ENCODE results near the gene PNKP. TPM values are rescaled to one million over a fixed set of nuclear protein-coding genes. Genes with fewer than 3 reads are reported as not detected.

Gene PNKP
- total and polyA plus RNA-seq, 9 of the 15 experiments (the other 6 are each of a cell fraction or from before 2014, with no cell fraction given): 2.8 to 85.4 (median 25.3) TPM

DNA sequence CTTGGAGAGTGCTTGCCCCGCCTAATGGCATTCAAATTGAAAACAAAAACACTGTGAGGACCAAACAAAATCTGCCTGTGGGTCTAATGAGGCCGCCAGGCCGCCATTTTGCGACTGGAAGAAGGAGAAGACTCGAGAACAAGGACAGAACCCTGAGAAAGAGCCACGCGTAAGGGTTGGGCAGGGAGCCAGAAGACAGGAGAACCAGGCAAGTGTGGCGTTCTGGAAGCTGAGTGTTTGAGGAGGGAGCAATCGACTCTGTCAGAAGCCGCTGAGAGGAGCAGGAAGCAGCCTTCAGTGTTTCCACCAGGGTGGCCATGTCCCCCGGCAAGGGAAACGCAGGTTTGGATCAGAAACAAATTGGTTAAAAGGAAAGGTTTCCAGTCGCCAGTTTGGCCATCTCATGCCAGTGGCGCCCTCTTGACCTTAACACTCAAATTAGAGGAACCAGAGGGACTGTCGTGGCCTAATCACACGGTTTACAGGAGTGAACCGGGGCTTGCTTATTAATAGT lies 26.6 kb downstream of the PNKP start (continued):
- TF ChIP-seq NFXL1 (CRISPR knock-in tag; IDR thresholded peaks at IDR 0.05): no peak

DNA sequence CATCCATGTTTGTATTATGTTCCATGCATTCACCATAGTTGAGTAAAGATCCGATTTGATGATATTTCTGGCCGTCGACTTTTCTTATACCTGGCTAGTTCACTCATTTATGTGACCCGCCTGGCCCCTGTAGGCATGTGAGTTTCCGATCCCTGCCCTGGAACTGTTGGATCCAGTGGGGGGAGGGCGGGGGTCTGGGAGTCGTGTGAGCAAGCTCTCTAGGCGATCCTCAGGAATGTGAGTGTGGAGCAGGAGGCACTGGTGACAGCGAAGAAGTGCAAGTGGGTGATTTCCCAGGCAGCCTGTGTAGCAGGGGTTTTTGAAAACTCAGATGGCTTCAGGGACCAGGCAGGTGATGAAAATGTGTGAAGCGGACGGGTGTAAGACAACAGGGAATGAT lies 27.1 kb downstream of the PNKP start:
- H3K27ac ChIP-seq (ENCODE audit: extremely low read depth, low read depth, low read length): no peak overlapping the region
- no peaks in the 10 kb centered on the region for H3K9me3 ChIP-seq (replicated peaks; ENCODE audit: control insufficient read depth, insufficient read depth, low read depth, low read length)
- peaks cover 2% of the 10 kb centered on the region for H3K9me1 ChIP-seq (ENCODE audit: control insufficient read depth, insufficient read depth, low read length)
- DNase-seq (ENCODE audit: extremely low read depth in 1 of 4, low spot score in 3 of 4) (no peak), ATAC-seq (no peak), FAIRE-seq (no peak)
- H3K36me3 ChIP-seq (ENCODE audit: control insufficient read depth, insufficient read depth, low read length): peaks cover 56% of the 10 kb centered on the region
- CTCF ChIA-PET (ENCODE audit: low intra/inter-chr PET ratio): no interaction called here
- POLR2A ChIA-PET: interaction anchor here (2.2 kb wide), 1 partner anchor 10 kb away, joined by 7 read pairs; no protein-coding TSS in a partner anchor
- peaks cover 0 to 23% of the 10 kb centered on the region in 2 experiments; a peak in 2 of 5 replicates for H3K4me1 ChIP-seq (replicated peaks in 1 of 2; ENCODE audit: control insufficient read depth in 2 of 2, insufficient read depth in 2 of 2, low read length in 2 of 2)
- H3K9ac ChIP-seq (ENCODE audit: insufficient read depth in 1 of 2, low read depth in 2 of 2, low read length in 2 of 2): peak overlapping the region in 1 of 2 experiments; percentile 43; a peak in 1 of 4 replicates
- no peak overlapping the region for H3K4me2 ChIP-seq (ENCODE audit: insufficient read depth, low read length)
- in situ Hi-C loops (cut with MboI): no loop called here
- H3K27me3 ChIP-seq (ENCODE audit: control insufficient read depth in 2 of 2, insufficient read depth in 2 of 2, low read length in 2 of 2): no peaks in the 10 kb centered on the region
- H2AFZ ChIP-seq (ENCODE audit: low read depth, low read length): no peak overlapping the region
- no peaks in the 10 kb centered on the region for H4K20me1 ChIP-seq (replicated peaks; ENCODE audit: control insufficient read depth, insufficient read depth, low read length)
- H3K79me2 ChIP-seq (ENCODE audit: control insufficient read depth, insufficient read depth, low read length): no peaks in the 10 kb centered on the region
- no TSS peak for BruUV-seq (replicated peaks)
- H3K4me3 ChIP-seq: no peak overlapping the region
- intact Hi-C loops (cut with micrococcal nuclease): no loop called here
- WGBS (ENCODE audit: insufficient coverage, low coverage, missing lambda C conversion rate): 95% methylated on average over 9 of the region's 11 CpGs
- no peak for TF ChIP-seq PTTG1 (tag; IDR thresholded peaks at IDR 0.05; ENCODE audit: low read depth)
- TF ChIP-seq KLF10 (CRISPR knock-in tag; IDR thresholded peaks at IDR 0.05): no peak
- no peak for TF ChIP-seq SAFB (IDR thresholded peaks at IDR 0.05; ENCODE audit: borderline replicate concordance, low read depth, low read length)
- TF ChIP-seq, protein P1, sequence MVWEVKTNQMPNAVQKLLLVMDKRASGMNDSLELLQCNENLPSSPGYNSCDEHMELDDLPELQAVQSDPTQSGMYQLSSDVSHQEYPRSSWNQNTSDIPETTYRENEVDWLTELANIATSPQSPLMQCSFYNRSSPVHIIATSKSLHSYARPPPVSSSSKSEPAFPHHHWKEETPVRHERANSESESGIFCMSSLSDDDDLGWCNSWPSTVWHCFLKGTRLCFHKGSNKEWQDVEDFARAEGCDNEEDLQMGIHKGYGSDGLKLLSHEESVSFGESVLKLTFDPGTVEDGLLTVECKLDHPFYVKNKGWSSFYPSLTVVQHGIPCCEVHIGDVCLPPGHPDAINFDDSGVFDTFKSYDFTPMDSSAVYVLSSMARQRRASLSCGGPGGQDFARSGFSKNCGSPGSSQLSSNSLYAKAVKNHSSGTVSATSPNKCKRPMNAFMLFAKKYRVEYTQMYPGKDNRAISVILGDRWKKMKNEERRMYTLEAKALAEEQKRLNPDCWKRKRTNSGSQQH (CRISPR knock-in tag; IDR thresholded peaks at IDR 0.05): no peak
- TF ChIP-seq, protein P2, sequence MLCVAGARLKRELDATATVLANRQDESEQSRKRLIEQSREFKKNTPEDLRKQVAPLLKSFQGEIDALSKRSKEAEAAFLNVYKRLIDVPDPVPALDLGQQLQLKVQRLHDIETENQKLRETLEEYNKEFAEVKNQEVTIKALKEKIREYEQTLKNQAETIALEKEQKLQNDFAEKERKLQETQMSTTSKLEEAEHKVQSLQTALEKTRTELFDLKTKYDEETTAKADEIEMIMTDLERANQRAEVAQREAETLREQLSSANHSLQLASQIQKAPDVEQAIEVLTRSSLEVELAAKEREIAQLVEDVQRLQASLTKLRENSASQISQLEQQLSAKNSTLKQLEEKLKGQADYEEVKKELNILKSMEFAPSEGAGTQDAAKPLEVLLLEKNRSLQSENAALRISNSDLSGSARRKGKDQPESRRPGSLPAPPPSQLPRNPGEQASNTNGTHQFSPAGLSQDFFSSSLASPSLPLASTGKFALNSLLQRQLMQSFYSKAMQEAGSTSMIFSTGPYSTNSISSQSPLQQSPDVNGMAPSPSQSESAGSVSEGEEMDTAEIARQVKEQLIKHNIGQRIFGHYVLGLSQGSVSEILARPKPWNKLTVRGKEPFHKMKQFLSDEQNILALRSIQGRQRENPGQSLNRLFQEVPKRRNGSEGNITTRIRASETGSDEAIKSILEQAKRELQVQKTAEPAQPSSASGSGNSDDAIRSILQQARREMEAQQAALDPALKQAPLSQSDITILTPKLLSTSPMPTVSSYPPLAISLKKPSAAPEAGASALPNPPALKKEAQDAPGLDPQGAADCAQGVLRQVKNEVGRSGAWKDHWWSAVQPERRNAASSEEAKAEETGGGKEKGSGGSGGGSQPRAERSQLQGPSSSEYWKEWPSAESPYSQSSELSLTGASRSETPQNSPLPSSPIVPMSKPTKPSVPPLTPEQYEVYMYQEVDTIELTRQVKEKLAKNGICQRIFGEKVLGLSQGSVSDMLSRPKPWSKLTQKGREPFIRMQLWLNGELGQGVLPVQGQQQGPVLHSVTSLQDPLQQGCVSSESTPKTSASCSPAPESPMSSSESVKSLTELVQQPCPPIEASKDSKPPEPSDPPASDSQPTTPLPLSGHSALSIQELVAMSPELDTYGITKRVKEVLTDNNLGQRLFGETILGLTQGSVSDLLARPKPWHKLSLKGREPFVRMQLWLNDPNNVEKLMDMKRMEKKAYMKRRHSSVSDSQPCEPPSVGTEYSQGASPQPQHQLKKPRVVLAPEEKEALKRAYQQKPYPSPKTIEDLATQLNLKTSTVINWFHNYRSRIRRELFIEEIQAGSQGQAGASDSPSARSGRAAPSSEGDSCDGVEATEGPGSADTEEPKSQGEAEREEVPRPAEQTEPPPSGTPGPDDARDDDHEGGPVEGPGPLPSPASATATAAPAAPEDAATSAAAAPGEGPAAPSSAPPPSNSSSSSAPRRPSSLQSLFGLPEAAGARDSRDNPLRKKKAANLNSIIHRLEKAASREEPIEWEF (CRISPR knock-in tag; IDR thresholded peaks at IDR 0.05): no peak
- TF ChIP-seq, protein P3, sequence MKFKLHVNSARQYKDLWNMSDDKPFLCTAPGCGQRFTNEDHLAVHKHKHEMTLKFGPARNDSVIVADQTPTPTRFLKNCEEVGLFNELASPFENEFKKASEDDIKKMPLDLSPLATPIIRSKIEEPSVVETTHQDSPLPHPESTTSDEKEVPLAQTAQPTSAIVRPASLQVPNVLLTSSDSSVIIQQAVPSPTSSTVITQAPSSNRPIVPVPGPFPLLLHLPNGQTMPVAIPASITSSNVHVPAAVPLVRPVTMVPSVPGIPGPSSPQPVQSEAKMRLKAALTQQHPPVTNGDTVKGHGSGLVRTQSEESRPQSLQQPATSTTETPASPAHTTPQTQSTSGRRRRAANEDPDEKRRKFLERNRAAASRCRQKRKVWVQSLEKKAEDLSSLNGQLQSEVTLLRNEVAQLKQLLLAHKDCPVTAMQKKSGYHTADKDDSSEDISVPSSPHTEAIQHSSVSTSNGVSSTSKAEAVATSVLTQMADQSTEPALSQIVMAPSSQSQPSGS (CRISPR knock-in tag; IDR thresholded peaks at IDR 0.05): no peak
- no peak for TF ChIP-seq ZNF143 (CRISPR knock-in tag; IDR thresholded peaks at IDR 0.05)
- TF ChIP-seq, protein P4, sequence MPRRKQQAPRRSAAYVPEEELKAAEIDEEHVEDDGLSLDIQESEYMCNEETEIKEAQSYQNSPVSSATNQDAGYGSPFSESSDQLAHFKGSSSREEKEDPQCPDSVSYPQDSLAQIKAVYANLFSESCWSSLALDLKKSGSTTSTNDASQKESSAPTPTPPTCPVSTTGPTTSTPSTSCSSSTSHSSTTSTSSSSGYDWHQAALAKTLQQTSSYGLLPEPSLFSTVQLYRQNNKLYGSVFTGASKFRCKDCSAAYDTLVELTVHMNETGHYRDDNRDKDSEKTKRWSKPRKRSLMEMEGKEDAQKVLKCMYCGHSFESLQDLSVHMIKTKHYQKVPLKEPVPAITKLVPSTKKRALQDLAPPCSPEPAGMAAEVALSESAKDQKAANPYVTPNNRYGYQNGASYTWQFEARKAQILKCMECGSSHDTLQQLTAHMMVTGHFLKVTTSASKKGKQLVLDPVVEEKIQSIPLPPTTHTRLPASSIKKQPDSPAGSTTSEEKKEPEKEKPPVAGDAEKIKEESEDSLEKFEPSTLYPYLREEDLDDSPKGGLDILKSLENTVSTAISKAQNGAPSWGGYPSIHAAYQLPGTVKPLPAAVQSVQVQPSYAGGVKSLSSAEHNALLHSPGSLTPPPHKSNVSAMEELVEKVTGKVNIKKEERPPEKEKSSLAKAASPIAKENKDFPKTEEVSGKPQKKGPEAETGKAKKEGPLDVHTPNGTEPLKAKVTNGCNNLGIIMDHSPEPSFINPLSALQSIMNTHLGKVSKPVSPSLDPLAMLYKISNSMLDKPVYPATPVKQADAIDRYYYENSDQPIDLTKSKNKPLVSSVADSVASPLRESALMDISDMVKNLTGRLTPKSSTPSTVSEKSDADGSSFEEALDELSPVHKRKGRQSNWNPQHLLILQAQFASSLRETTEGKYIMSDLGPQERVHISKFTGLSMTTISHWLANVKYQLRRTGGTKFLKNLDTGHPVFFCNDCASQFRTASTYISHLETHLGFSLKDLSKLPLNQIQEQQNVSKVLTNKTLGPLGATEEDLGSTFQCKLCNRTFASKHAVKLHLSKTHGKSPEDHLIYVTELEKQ (CRISPR knock-in tag; IDR thresholded peaks at IDR 0.05): no peak
